Common myeloid progenitor, CD34-positive (primary cell): ENCODE measurements around the gene WDR33. TPM values are rescaled to one million over a fixed set of nuclear protein-coding genes. Genes with fewer than 3 reads are reported as not detected.
A peak's percentile ranks its signal among the peaks of the same experiment; 100 is the strongest.

Experiments used
- CTCF ChIA-PET: fragments of 350-600 bp; sonication (Branson Sonifier 250); formaldehyde crosslinking; loops from one replicate; lab custom pipeline; 2021; ENCODE audit warnings: antibody characterized with exemption; lab: Charles Lee
- POLR2A ChIA-PET: fragments of 350-600 bp; sonication (Branson Sonifier 250); formaldehyde crosslinking; loops from one replicate; lab custom pipeline; 2021; ENCODE audit warnings: antibody characterized with exemption; lab: Charles Lee
- DNase-seq, 3 donors: peaks; one replicate each; pipeline versions ENCODE4 v3.0.0 to v3.0.0-alpha.2; 2013
- H3K27ac ChIP-seq, 2 experiments: 1 replicate in 1 of 2; 2 replicates in 1 of 2; pipeline ENCODE4 v1.7.0; 2013; ENCODE audit warnings: inconsistent platforms in 2 of 2, low read length in 2 of 2, mild to moderate bottlenecking in 2 of 2, low read depth in 1 of 2, moderate library complexity in 1 of 2; ENCODE audit not compliant: severe bottlenecking in 2 of 2, insufficient read depth in 1 of 2, poor library complexity in 1 of 2
- H3K27me3 ChIP-seq, 5 experiments: replicated peaks in 2 of 5; 1 replicate in 3 of 5; 2 replicates in 2 of 5; pipeline versions ENCODE4 v1.6.1 to v1.7.0; 2013; ENCODE audit warnings: low read length in 4 of 5, mild to moderate bottlenecking in 2 of 5, moderate library complexity in 2 of 5, inconsistent platforms in 1 of 5; ENCODE audit not compliant: insufficient read depth in 5 of 5, control insufficient read depth in 4 of 5
- H3K36me3 ChIP-seq, 4 experiments: 1 replicate in 2 of 4; 2 replicates in 2 of 4; pipeline versions ENCODE4 v1.6.1 to v1.7.0; 2013; ENCODE audit warnings: low read length in 3 of 4, control low read depth in 1 of 4, mild to moderate bottlenecking in 1 of 4; ENCODE audit not compliant: control insufficient read depth in 4 of 4, insufficient read depth in 4 of 4
- H3K4me1 ChIP-seq, 4 experiments: 1 replicate in 3 of 4; 2 replicates in 1 of 4; pipeline versions ENCODE4 v1.6.1 to v1.7.1; 2013; ENCODE audit warnings: low read length in 3 of 4, mild to moderate bottlenecking in 3 of 4, control low read depth in 1 of 4, inconsistent platforms in 1 of 4, moderate library complexity in 1 of 4; ENCODE audit not compliant: control insufficient read depth in 4 of 4, insufficient read depth in 4 of 4; ENCODE audit errors: control extremely low read depth in 1 of 4
- H3K4me3 ChIP-seq, 7 experiments: 1 replicate in 4 of 7; 2 replicates in 3 of 7; pipeline versions ENCODE4 v1.5.1 to v1.7.0; 2013; ENCODE audit warnings: mild to moderate bottlenecking in 7 of 7, low read length in 6 of 7, moderate library complexity in 6 of 7, inconsistent platforms in 2 of 7, low read depth in 2 of 7, control low read depth in 1 of 7; ENCODE audit not compliant: insufficient read depth in 4 of 7, control insufficient read depth in 1 of 7; ENCODE audit errors: extremely low read depth in 1 of 7
- H3K9me3 ChIP-seq, 5 experiments: 1 replicate in 4 of 5; 2 replicates in 1 of 5; pipeline versions ENCODE4 v1.6.1 to v1.7.1; 2013; ENCODE audit warnings: low read length in 4 of 5, mild to moderate bottlenecking in 2 of 5, inconsistent platforms in 1 of 5, low read depth in 1 of 5, moderate library complexity in 1 of 5; ENCODE audit not compliant: control insufficient read depth in 4 of 5, insufficient read depth in 2 of 5; ENCODE audit errors: control extremely low read depth in 1 of 5
- WGBS: methylation state at CpG from one replicate; pipeline ENCODE4 v1.1.5; 2013; ENCODE audit not compliant: insufficient coverage; 5-methylcytosine and 5-hydroxymethylcytosine counted together
- polyA plus RNA-seq: library from polyadenylated mRNA; unstranded; fragments of 120-200 nt; gene quantifications from one replicate; pipeline ENCODE4 v1.2.1, GENCODE V29; 2013

The WDR33 gene
- polyA plus RNA-seq = 29.9 TPM

GRCh38 chr2:127810619-127811396, at the start of gene WDR33:
Gene WDR33, minus strand, starts transcription at chr2:127811171. Its CDS starts 40,190 bp downstream, at chr2:127770981.
- WGBS = under 1% methylated on average over 56 of the region's 62 CpGs
- H3K4me3 ChIP-seq = peak within 1 kb of the TSS; percentile 72 to 99 (median 88)
- DNase-seq = peak; percentile 93 to 97 (median 96)

GRCh38 chr2:127860130-127860529, 49.2 kb upstream of the WDR33 start:
- H3K4me1 ChIP-seq = peaks cover 4 to 39% (median 24%) of the 10 kb centered on the region in 4 experiments
- DNase-seq = no peak
- no peaks in the 10 kb centered on the region for H3K27me3 ChIP-seq
- no peaks in the 10 kb centered on the region for H3K9me3 ChIP-seq
- ChIA-PET CTCF (interaction anchor here (0.9 kb wide), 1 partner anchor 210 kb away, joined by 3 read pairs; no protein-coding TSS in a partner anchor), POLR2A (no interaction called here)
- H3K27ac ChIP-seq = no peak overlapping the region
- peaks cover 12 to 30% (median 18%) of the 10 kb centered on the region in 4 experiments for H3K36me3 ChIP-seq
- WGBS = 89% methylated on average over 3 of the region's 5 CpGs
- H3K4me3 ChIP-seq = peak overlapping the region in 1 of 7 experiments; percentile 28

More at GRCh38 chr2:127810619-127811396, at the start of gene WDR33:
- Histone ChIP-seq H3K27me3 (no peaks in the 10 kb centered on the region), H3K4me1 (peaks cover 14 to 34% (median 20%) of the 10 kb centered on the region in 4 experiments), H3K9me3 (no peaks in the 10 kb centered on the region), H3K27ac (peak within 1 kb of the TSS; percentile 95 to 99), H3K36me3 (peaks cover 0 to 3% (median 0%) of the 10 kb centered on the region in 4 experiments)
- CTCF ChIA-PET = interaction anchor here (1.1 to 1.2 kb wide), 3 partner anchors 19 to 27 kb away, joined by 3 to 4 read pairs (median 3); no protein-coding TSS in a partner anchor
- POLR2A ChIA-PET = interaction anchor here (0.5 to 0.8 kb wide), 2 partner anchors 16 to 109 kb away, joined by 3 read pairs; no protein-coding TSS in a partner anchor

GRCh38 chr2:127859712-127860085, 48.7 kb upstream of the WDR33 start:
- DNase-seq = peak; percentile 74 to 88 (median 84)
- Histone ChIP-seq H3K4me1 (peaks cover 4 to 42% (median 27%) of the 10 kb centered on the region in 4 experiments), H3K27me3 (no peaks in the 10 kb centered on the region), H3K27ac (no peak overlapping the region), H3K9me3 (no peaks in the 10 kb centered on the region), H3K4me3 (peak overlapping the region in 3 of 7 experiments; percentile 23 to 48 (median 39)), H3K36me3 (peaks cover 11 to 26% (median 15%) of the 10 kb centered on the region in 4 experiments)
- ChIA-PET POLR2A (no interaction called here), CTCF (no interaction called here)
- 1% methylated on average over 5 of the region's 8 CpGs for WGBS

- CTCF ChIA-PET = interaction anchor here (1.0 to 1.2 kb wide), 4 partner anchors 21 to 266 kb away, joined by 3 to 4 read pairs (median 4); no protein-coding TSS in a partner anchor
- WGBS = 4% methylated on average over 18 of the region's 18 CpGs
- peak overlapping the region; percentile 81 to 96 (median 91) for H3K4me3 ChIP-seq
These were observed 46.4 kb upstream of the WDR33 start for GRCh38 chr2:127857265-127857808.

GRCh38 chr2:127853671-127854070, 42.7 kb upstream of the WDR33 start:
- H3K4me1 ChIP-seq = peaks cover 4 to 36% (median 21%) of the 10 kb centered on the region in 4 experiments
- ChIA-PET POLR2A (no interaction called here), CTCF (interaction anchor here (0.9 to 1.6 kb wide), 5 partner anchors 11 to 92 kb away, joined by 3 to 5 read pairs (median 3); no protein-coding TSS in a partner anchor)
- peaks cover 10 to 49% (median 27%) of the 10 kb centered on the region in 4 experiments for H3K36me3 ChIP-seq
- DNase-seq = no peak
- peak overlapping the region in 1 of 2 experiments; percentile 6 for H3K27ac ChIP-seq
- H3K27me3 ChIP-seq = no peaks in the 10 kb centered on the region
- no peaks in the 10 kb centered on the region for H3K9me3 ChIP-seq
- H3K4me3 ChIP-seq = no peak overlapping the region
- 82% methylated on average over 1 of the region's 4 CpGs for WGBS

More at GRCh38 chr2:127857265-127857808, 46.4 kb upstream of the WDR33 start:
- Histone ChIP-seq H3K36me3 (peaks cover 0 to 21% (median 4%) of the 10 kb centered on the region in 4 experiments), H3K27ac (peak overlapping the region; percentile 79 to 90), H3K9me3 (no peaks in the 10 kb centered on the region), H3K4me1 (peaks cover 4 to 51% (median 31%) of the 10 kb centered on the region in 4 experiments), H3K27me3 (no peaks in the 10 kb centered on the region)
- POLR2A ChIA-PET = no interaction called here
- DNase-seq = peak in 2 of 3 donors; percentile 33 to 42

GRCh38 chr2:127852388-127852787, 41.4 kb upstream of the WDR33 start:
- ChIA-PET POLR2A (no interaction called here), CTCF (interaction anchor here (0.7 to 2.2 kb wide), 4 partner anchors 8 to 68 kb away, joined by 3 to 5 read pairs (median 4); no protein-coding TSS in a partner anchor)
- H3K9me3 ChIP-seq = no peaks in the 10 kb centered on the region
- H3K27ac ChIP-seq = no peak overlapping the region
- peaks cover 13 to 59% (median 34%) of the 10 kb centered on the region in 4 experiments for H3K36me3 ChIP-seq
- H3K4me3 ChIP-seq = no peak overlapping the region
- H3K27me3 ChIP-seq = no peaks in the 10 kb centered on the region
- WGBS = 98% methylated on average over 8 of the region's 8 CpGs
- H3K4me1 ChIP-seq = peaks cover 4 to 30% (median 18%) of the 10 kb centered on the region in 4 experiments
- no peak for DNase-seq
